ENCODE results near the gene CASKIN2.
A peak's percentile ranks its signal among the peaks of the same experiment; 100 is the strongest.
"Not testable (repeated sequence)": the region's sequence is repeated elsewhere in the genome, so short reads cannot be mapped to it uniquely, and the experiment has no call there.

CASKIN2 gene

GRCh38 chr17:75544250-75544649, 28.9 kb upstream of the CASKIN2 start:
- no peak for DNase-seq

- no peak for DNase-seq
Measured at GRCh38 chr17:75542728-75543336, 27.5 kb upstream of the CASKIN2 start.

GRCh38 chr17:75542229-75542628, 26.9 kb upstream of the CASKIN2 start:
- no peak for DNase-seq

- DNase-seq: no peak
Measured at GRCh38 chr17:75540923-75541503, 25.7 kb upstream of the CASKIN2 start.

GRCh38 chr17:75539967-75540729, 24.8 kb upstream of the CASKIN2 start:
- DNase-seq: no peak

GRCh38 chr17:75536366-75536765, 21.0 kb upstream of the CASKIN2 start:
- DNase-seq: no peak

GRCh38 chr17:75535871-75536270, 20.5 kb upstream of the CASKIN2 start:
- no peak for DNase-seq

GRCh38 chr17:75535119-75535537, 19.8 kb upstream of the CASKIN2 start:
- peak; percentile 39 for DNase-seq

GRCh38 chr17:75531721-75532072, 16.4 kb upstream of the CASKIN2 start:
- no peak for DNase-seq

GRCh38 chr17:75530837-75531720, 15.7 kb upstream of the CASKIN2 start:
- no peak for DNase-seq

- DNase-seq: no peak
Measured at GRCh38 chr17:75526555-75527270, 11.4 kb upstream of the CASKIN2 start.

GRCh38 chr17:75525806-75526554, 10.6 kb upstream of the CASKIN2 start:
- DNase-seq: no peak

- peak; percentile 78 for DNase-seq
Measured at GRCh38 chr17:75524970-75525805, 9.9 kb upstream of the CASKIN2 start, which contains the start of gene LLGL2. TSS of gene LLGL2 (plus strand) at chr17:75525697. CDS start at chr17:75543427, 17,730 bp downstream.

GRCh38 chr17:75524269-75524969, 9.1 kb upstream of the CASKIN2 start:
- DNase-seq: no peak

- DNase-seq: no peak
Measured at GRCh38 chr17:75523647-75524046, 8.3 kb upstream of the CASKIN2 start.

- no peak for DNase-seq
Measured at GRCh38 chr17:75521951-75522727, 6.8 kb upstream of the CASKIN2 start.

GRCh38 chr17:75521290-75521689, 6.0 kb upstream of the CASKIN2 start:
- DNase-seq: no peak

GRCh38 chr17:75520413-75520812, 5.1 kb upstream of the CASKIN2 start:
- not testable (repeated sequence) for DNase-seq

GRCh38 chr17:75518983-75519537, 3.7 kb upstream of the CASKIN2 start:
- DNase-seq: no peak

Measured in stimulated activated CD4-positive, alpha-beta T cell treated with anti-CD3 and anti-CD28 coated beads, Interleukin-12 subunit alpha, Interleukin-12 subunit beta, amount 100 ng/mL, for 4 hours (primary cell).